Transverse colon (tissue), 4 donors: ENCODE measurements around the gene GNB4. TPM values are rescaled to one million over a fixed set of nuclear protein-coding genes. Genes with fewer than 3 reads are reported as not detected.

Experiments used
- DNase-seq: peaks from one replicate; pipeline ENCODE4 v3.0.0-alpha.2; 2019
- H3K27ac ChIP-seq, 4 donors: fragments of 200-600 bp; sonication (generic); 2 replicates each; pipeline ENCODE4 v1.5.1; 2016 to 2018; ENCODE audit warnings: inconsistent platforms in 4 of 4
- H3K27me3 ChIP-seq: fragments of 200-600 bp; sonication (generic); 2 replicates; pipeline ENCODE4 v1.5.1; 2017; ENCODE audit warnings: inconsistent platforms
- H3K36me3 ChIP-seq, 4 donors: fragments of 200-600 bp; sonication (generic); 2 replicates each; pipeline ENCODE4 v1.5.1; 2017 to 2019; ENCODE audit warnings: inconsistent platforms in 4 of 4
- H3K4me1 ChIP-seq, 4 donors: fragments of 200-600 bp; sonication (generic); 2 replicates each; pipeline ENCODE4 v1.5.1; 2017 to 2020; ENCODE audit warnings: inconsistent platforms in 4 of 4
- H3K4me3 ChIP-seq, 4 donors: fragments of 200-600 bp; sonication (generic); 1 replicate in 1 of 4; 2 replicates in 3 of 4; pipeline versions ENCODE4 v1.5.1 to v1.6.1; 2017 to 2019; ENCODE audit warnings: inconsistent platforms in 4 of 4
- H3K9me3 ChIP-seq, 2 donors: fragments of 200-600 bp; sonication (generic); 2 replicates each; pipeline ENCODE4 v1.5.1; 2017 to 2019; ENCODE audit warnings: inconsistent platforms in 2 of 2
- EP300 ChIP-seq: sonication (generic); formaldehyde crosslinking; IDR thresholded peaks from one replicate; pipeline ENCODE4 v1.6.1; 2017; ENCODE audit warnings: antibody characterized with exemption, low read depth
- POLR2A ChIP-seq: fragments of 450-650 bp; IDR thresholded peaks from one replicate; pipeline ENCODE4 v1.6.1; 2016; ENCODE audit warnings: antibody characterized with exemption, mild to moderate bottlenecking, moderate library complexity
- POLR2AphosphoS5 ChIP-seq, 3 donors: sonication (generic); formaldehyde crosslinking; IDR thresholded peaks; one replicate each; pipeline ENCODE4 v1.6.1; 2016; ENCODE audit warnings: antibody characterized with exemption in 3 of 3
- WGBS, 2 donors: methylation state at CpG; one replicate each; pipeline ENCODE4 v1.1.5; 2018; ENCODE audit warnings: low coverage in 1 of 2; 5-methylcytosine and 5-hydroxymethylcytosine counted together
- in situ Hi-C, 4 donors: fragments of 200-750 bp; cut with MboI; loops; one replicate each; pipeline versions ENCODE4 v1.15.0 to v1.15.1; 2017; ENCODE audit warnings: low sequenced_read_pairs in 3 of 4, low pct_ligation_motif_present in 1 of 4, low pct_unique_long_range_greater_than_20kb in 1 of 4
- intact Hi-C: fragments of 100-400 bp; cut with DNase I; formaldehyde crosslinking; loops from one replicate; pipeline ENCODE4 v1.15.1; 2023; ENCODE audit warnings: low total_unique reads
- total RNA-seq, 4 donors: library from RNA; depleted of rRNA; stranded (reverse); fragments of >200 nt; gene quantifications; one replicate each; pipeline ENCODE4 v1.1.0, GENCODE V29; 2016
- TF ChIP-seq, protein P1 (sequence below), 5 experiments: fragments of 200-600 bp in 3 of 5; fragments of 450-650 bp in 2 of 5; sonication (generic) in 3 of 5; IDR thresholded peaks; 1 replicate in 2 of 5; 2 replicates in 3 of 5; pipeline ENCODE4 v1.5.1; 2016 to 2017; ENCODE audit warnings: antibody characterized with exemption in 5 of 5, inconsistent platforms in 3 of 5, mild to moderate bottlenecking in 2 of 5, moderate library complexity in 1 of 5

Gene GNB4
- total RNA-seq, 4 donors from 2014 or later: 9.0 to 11.6 (median 10.2) TPM

DNA sequence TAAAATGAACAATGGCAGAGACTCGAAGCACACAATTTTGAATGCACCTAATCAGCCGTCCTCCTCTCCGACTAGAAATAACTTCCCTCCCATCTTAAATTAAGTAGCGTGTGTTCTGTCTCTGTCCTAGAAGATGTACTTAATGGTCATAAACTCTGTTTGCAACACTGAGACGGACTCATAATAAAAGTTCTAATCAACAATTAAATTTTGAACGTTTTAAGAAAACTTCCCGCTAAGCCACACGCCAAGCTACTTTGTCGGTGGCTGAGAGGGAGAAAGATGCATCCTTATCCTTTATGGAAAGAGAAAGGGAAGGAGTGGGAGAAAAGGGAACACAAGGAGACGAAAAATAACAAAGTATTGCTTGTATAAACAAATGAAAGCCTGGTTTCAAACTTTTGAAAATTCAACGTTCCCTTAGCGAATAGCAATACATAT lies 989 bp downstream of the GNB4 start:
- H3K27ac ChIP-seq: peak overlapping the region; percentile 90 to 97 (median 92)
- WGBS, 2 donors: 15 to 30% methylated on average over 12 of the region's 12 CpGs
- peak overlapping the region; percentile 49 to 77 (median 56) for H3K4me3 ChIP-seq
- H3K36me3 ChIP-seq: no peaks in the 10 kb centered on the region
- intact Hi-C loops: loop anchor here (5.0 kb wide), 1 partner anchor 103 kb away; the partner anchor contains the start of gene MFN1
- in situ Hi-C loops: no loop called here
- H3K27me3 ChIP-seq: peaks cover 27% of the 10 kb centered on the region
- H3K4me1 ChIP-seq: peaks cover 0 to 32% (median 8%) of the 10 kb centered on the region in 4 donors
- TF ChIP-seq POLR2A (no peak), EP300 (no peak), POLR2AphosphoS5 (IDR thresholded peaks at IDR 0.05) (no peak)
- TF ChIP-seq, protein P1, sequence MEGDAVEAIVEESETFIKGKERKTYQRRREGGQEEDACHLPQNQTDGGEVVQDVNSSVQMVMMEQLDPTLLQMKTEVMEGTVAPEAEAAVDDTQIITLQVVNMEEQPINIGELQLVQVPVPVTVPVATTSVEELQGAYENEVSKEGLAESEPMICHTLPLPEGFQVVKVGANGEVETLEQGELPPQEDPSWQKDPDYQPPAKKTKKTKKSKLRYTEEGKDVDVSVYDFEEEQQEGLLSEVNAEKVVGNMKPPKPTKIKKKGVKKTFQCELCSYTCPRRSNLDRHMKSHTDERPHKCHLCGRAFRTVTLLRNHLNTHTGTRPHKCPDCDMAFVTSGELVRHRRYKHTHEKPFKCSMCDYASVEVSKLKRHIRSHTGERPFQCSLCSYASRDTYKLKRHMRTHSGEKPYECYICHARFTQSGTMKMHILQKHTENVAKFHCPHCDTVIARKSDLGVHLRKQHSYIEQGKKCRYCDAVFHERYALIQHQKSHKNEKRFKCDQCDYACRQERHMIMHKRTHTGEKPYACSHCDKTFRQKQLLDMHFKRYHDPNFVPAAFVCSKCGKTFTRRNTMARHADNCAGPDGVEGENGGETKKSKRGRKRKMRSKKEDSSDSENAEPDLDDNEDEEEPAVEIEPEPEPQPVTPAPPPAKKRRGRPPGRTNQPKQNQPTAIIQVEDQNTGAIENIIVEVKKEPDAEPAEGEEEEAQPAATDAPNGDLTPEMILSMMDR (IDR thresholded peaks at IDR 0.05): no peak
- H3K9me3 ChIP-seq: no peaks in the 10 kb centered on the region
- DNase-seq: no peak

DNA sequence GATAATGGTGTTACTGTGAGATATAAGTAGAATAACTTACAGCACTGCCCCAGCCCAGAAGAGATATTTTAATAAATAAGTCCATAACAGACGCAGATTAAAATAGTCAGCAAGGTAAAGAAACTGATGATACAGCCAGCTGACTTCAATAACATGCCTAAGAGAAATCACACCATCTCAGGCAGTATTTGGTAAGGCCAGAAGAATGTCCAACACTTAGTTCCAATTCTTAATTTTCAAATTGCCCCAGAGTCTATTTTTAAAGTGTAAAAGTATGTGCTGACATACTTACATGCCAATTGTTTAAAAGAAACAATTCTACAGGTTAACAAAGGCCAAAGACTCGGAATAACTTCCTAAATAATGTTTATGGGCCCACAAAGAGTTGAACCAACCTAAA lies 1.6 kb downstream of the GNB4 start:
- in situ Hi-C loops (loop anchor here in 1 of 4 donors (25.0 kb wide), 1 partner anchor 113 kb away; the partner anchor contains the start of gene ACTL6A), intact Hi-C loops (loop anchor here (5.0 kb wide), 1 partner anchor 102 kb away; the partner anchor contains the start of gene MFN1)
- H3K27ac ChIP-seq: peak overlapping the region; percentile 90 to 97 (median 92)
- peak overlapping the region in 2 of 4 donors; percentile 50 to 77 for H3K4me3 ChIP-seq
- H3K4me1 ChIP-seq: peaks cover 0 to 32% (median 8%) of the 10 kb centered on the region in 4 donors
- no peak for TF ChIP-seq EP300
- TF ChIP-seq, protein P1 (IDR thresholded peaks at IDR 0.05): no peak
- no peak for TF ChIP-seq POLR2AphosphoS5 (IDR thresholded peaks at IDR 0.05)
- TF ChIP-seq POLR2A: no peak
- no peak for DNase-seq
- H3K9me3 ChIP-seq: no peaks in the 10 kb centered on the region
- peaks cover 27% of the 10 kb centered on the region for H3K27me3 ChIP-seq
- no peaks in the 10 kb centered on the region for H3K36me3 ChIP-seq
- WGBS, 2 donors: 45 to 64% methylated on average over 2 of the region's 2 CpGs

DNA sequence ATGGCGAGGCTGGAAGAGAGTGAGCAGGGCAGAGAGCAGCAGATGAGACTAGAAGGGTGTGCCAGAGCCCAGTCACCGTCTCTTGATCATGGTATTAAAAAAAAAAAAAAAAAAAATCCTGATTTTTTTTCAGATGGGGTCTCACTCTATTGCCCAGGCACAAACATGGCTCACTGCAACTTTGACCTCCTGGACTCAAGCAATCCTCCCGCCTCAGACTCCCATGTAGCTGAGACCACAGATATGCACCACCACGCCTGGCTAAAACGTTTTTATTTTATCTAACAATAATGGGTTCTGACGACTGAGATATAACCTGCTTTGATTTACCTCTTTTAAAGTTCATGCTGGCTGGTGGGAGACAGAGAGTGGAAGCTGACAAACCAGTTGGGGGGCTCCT lies 4.0 kb downstream of the GNB4 start:
- no peaks in the 10 kb centered on the region for H3K36me3 ChIP-seq
- WGBS, 2 donors: 77 to 90% methylated on average over 2 to 6 of the region's 6 CpGs
- TF ChIP-seq POLR2AphosphoS5 (IDR thresholded peaks at IDR 0.05) (no peak), POLR2A (no peak), EP300 (no peak)
- TF ChIP-seq, protein P1 (IDR thresholded peaks at IDR 0.05): no peak
- intact Hi-C loops (no loop called here), in situ Hi-C loops (loop anchor here in 1 of 4 donors (25.0 kb wide), 1 partner anchor 115 kb away; the partner anchor contains the start of gene ACTL6A)
- no peak overlapping the region for H3K27ac ChIP-seq
- peaks cover 19% of the 10 kb centered on the region for H3K27me3 ChIP-seq
- no peaks in the 10 kb centered on the region for H3K9me3 ChIP-seq
- no peak overlapping the region for H3K4me3 ChIP-seq
- DNase-seq: no peak
- H3K4me1 ChIP-seq: peaks cover 0 to 25% (median 7%) of the 10 kb centered on the region in 4 donors

DNA sequence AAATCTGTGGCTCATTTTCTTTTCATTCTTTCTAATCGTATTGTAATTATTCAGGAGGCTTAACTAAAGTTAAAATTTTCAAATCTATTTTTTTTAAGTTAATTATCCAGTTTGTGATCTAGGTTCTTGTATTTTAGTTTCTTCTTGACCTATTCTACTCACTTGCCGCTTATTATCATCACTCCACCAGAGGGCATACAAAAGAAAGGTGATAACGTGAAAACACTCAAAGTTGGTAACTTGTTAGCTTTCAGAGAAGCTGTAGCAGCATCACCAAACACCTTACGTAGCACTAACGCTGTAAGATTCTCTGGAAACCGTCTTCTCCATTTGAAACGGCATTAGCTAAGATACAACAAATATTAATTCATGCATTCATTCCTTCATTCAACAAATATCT lies 4.8 kb downstream of the GNB4 start:
- no peak for DNase-seq
- in situ Hi-C loops: loop anchor here in 1 of 4 donors (25.0 kb wide), 1 partner anchor 116 kb away; the partner anchor contains the start of gene ACTL6A
- WGBS, 2 donors: 55 to 61% methylated on average over 7 of the region's 7 CpGs
- Histone ChIP-seq H3K27ac (no peak overlapping the region), H3K4me1 (peaks cover 0 to 17% (median 0%) of the 10 kb centered on the region in 4 donors), H3K27me3 (peaks cover 17% of the 10 kb centered on the region), H3K4me3 (no peak overlapping the region), H3K9me3 (no peaks in the 10 kb centered on the region), H3K36me3 (no peaks in the 10 kb centered on the region)
- intact Hi-C loops: no loop called here
- TF ChIP-seq EP300 (no peak), POLR2AphosphoS5 (IDR thresholded peaks at IDR 0.05) (no peak), POLR2A (no peak)
- TF ChIP-seq, protein P1 (IDR thresholded peaks at IDR 0.05): peak in 1 of 5 experiments; percentile 10
